ENCODE measurements around the gene RBM33. TPM values are rescaled to one million over a fixed set of nuclear protein-coding genes. Genes with fewer than 3 reads are reported as not detected.

Gene RBM33
- total and polyA plus RNA-seq, 2 of the 4 experiments (the other 2 are of a cell fraction): 7.3 to 10.8 TPM

- dilution Hi-C loops (cut with HindIII; ENCODE audit: low sequenced_read_pairs, unreplicated experiment): no loop called here
- ChIA-PET POLR2A (ENCODE audit: unreplicated experiment) (no interaction called here), CTCF (no interaction called here)
- H2BK5ac ChIP-seq (ENCODE audit: low read depth, low read length, poor library complexity, severe bottlenecking): no peak overlapping the region
- no peak overlapping the region for H4K8ac ChIP-seq (ENCODE audit: low read depth in 2 of 2, low read length in 2 of 2)
- no peaks in the 10 kb centered on the region for H3K27me3 ChIP-seq (ENCODE audit: control insufficient read depth, insufficient read depth, low read length)
- no peaks in the 10 kb centered on the region for H3K9me3 ChIP-seq (ENCODE audit: control insufficient read depth, insufficient read depth, low read length)
- no peaks in the 10 kb centered on the region; the same call in 1 of the 2 replicates for H3K9me1 ChIP-seq (ENCODE audit: insufficient read depth, low read length)
- no peak overlapping the region for H3K23ac ChIP-seq (ENCODE audit: low read depth, low read length)
- no peak overlapping the region for H2BK120ac ChIP-seq (ENCODE audit: low read depth, low read length)
- no peak overlapping the region for H3K4me2 ChIP-seq (ENCODE audit: low read depth, low read length)
- no peak overlapping the region for H2AK9ac ChIP-seq (replicated peaks; ENCODE audit: low read depth, low read length, poor library complexity)
- H3K79me1 ChIP-seq (ENCODE audit: low read depth in 1 of 2, low read length in 2 of 2): no peaks in the 10 kb centered on the region
- TF ChIP-seq MAFK (IDR thresholded peaks at IDR 0.05; ENCODE audit: low read depth, low read length): no peak
- TF ChIP-seq, protein P1, sequence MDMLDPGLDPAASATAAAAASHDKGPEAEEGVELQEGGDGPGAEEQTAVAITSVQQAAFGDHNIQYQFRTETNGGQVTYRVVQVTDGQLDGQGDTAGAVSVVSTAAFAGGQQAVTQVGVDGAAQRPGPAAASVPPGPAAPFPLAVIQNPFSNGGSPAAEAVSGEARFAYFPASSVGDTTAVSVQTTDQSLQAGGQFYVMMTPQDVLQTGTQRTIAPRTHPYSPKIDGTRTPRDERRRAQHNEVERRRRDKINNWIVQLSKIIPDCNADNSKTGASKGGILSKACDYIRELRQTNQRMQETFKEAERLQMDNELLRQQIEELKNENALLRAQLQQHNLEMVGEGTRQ (IDR thresholded peaks at IDR 0.05; ENCODE audit: low read depth, low read length): peak; percentile 65
- peaks cover 11% of the 10 kb centered on the region for H3K36me3 ChIP-seq (ENCODE audit: control insufficient read depth, insufficient read depth, low read length)
- intact Hi-C loops (cut with micrococcal nuclease): no loop called here
- H3K4ac ChIP-seq (ENCODE audit: low read depth, low read length): no peak overlapping the region
- peak; percentile 45 for DNase-seq
- no peak overlapping the region for H2BK20ac ChIP-seq (ENCODE audit: low read depth, low read length)
- in situ Hi-C loops (cut with MboI; ENCODE audit: low sequenced_read_pairs): no loop called here
- H4K20me1 ChIP-seq (ENCODE audit: insufficient read depth, low read length): no peaks in the 10 kb centered on the region
- no peak overlapping the region for H3K56ac ChIP-seq (ENCODE audit: extremely low read depth, insufficient read depth, low read length)
- no peak overlapping the region for H4K91ac ChIP-seq (ENCODE audit: insufficient read depth, low read depth, low read length)
- no peak overlapping the region for H3K14ac ChIP-seq (replicated peaks; ENCODE audit: low read depth, low read length)
- 73% methylated on average over 5 of the region's 10 CpGs; no CpG with 5 or more reads in 1 of the 2 experiments for WGBS, 2 experiments (ENCODE audit: extremely low coverage in 2 of 2, insufficient read length in 1 of 2)
- no peak overlapping the region for H3K18ac ChIP-seq (ENCODE audit: low read depth, low read length)
- H2AFZ ChIP-seq (replicated peaks; ENCODE audit: low read length, poor library complexity): no peak overlapping the region
- no peak overlapping the region for H2AK5ac ChIP-seq (ENCODE audit: low read depth, low read length)
- H4K5ac ChIP-seq (ENCODE audit: low read depth, low read length): no peak overlapping the region
- no TSS peak for BruUV-seq (replicated peaks)
- no peak overlapping the region for H3K4me3 ChIP-seq (ENCODE audit: insufficient read depth, low read depth, low read length)
- no peaks in the 10 kb centered on the region for H3K4me1 ChIP-seq (ENCODE audit: control insufficient read depth, insufficient read depth, low read length)
- ATAC-seq (ENCODE audit: low read depth): no peak
- H2BK15ac ChIP-seq (ENCODE audit: low read depth, low read length): no peak overlapping the region
- H3K9ac ChIP-seq (ENCODE audit: low read depth, low read length): no peak overlapping the region
- no peak overlapping the region for H3K27ac ChIP-seq (ENCODE audit: insufficient read depth, low read length)
These were observed 141.1 kb downstream of the RBM33 start for GRCh38 chr7:155785536-155785935.
